IMR-90 (cell line): ENCODE data around the gene INMT. TPM values are rescaled to one million over a fixed set of nuclear protein-coding genes. Genes with fewer than 3 reads are reported as not detected.

Experiments
- ATAC-seq: fragments of 200-7000 bp; cut with Tn5 transposase; 2 replicates; pipeline ENCODE4 v1.9.1; 2020; ENCODE audit warnings: low read depth, mild to moderate bottlenecking, moderate library complexity
- BruUV-seq: library from RNA; stranded (reverse); fragments of 400-500 nt; replicated peaks from 2 replicates; lab custom pipeline; 2021; lab: Mats Ljungman, UMichigan
- CTCF ChIA-PET: fragments of 300-600 bp; formaldehyde crosslinking; extraction: SDS; loops from one replicate; lab custom pipeline; 2021; ENCODE audit warnings: antibody characterized with exemption; lab: Yijun Ruan, JAX
- POLR2A ChIA-PET: fragments of 300-600 bp; sonication (Branson Sonifier 250); formaldehyde crosslinking; loops from one replicate; lab custom pipeline; 2022; ENCODE audit warnings: antibody characterized with exemption; ENCODE audit not compliant: unreplicated experiment; lab: Charles Lee
- DNase-seq: peaks from one replicate; pipeline ENCODE4 v3.0.0; 2013
- H2AFZ ChIP-seq: replicated peaks from 2 replicates; pipeline ENCODE3; 2013; ENCODE audit warnings: low read length, mild to moderate bottlenecking; ENCODE audit not compliant: poor library complexity
- H2AK5ac ChIP-seq: 2 replicates; pipeline ENCODE4 v1.6.1; 2013; ENCODE audit warnings: low read depth, low read length, inconsistent platforms
- H2AK9ac ChIP-seq: replicated peaks from 2 replicates; pipeline ENCODE3; 2013; ENCODE audit warnings: mild to moderate bottlenecking, low read depth, low read length, moderate library complexity; ENCODE audit not compliant: poor library complexity
- H2BK120ac ChIP-seq: 2 replicates; pipeline ENCODE4 v1.6.1; 2013; ENCODE audit warnings: low read depth, low read length, inconsistent platforms
- H2BK15ac ChIP-seq: 3 replicates; pipeline ENCODE4 v1.6.1; 2013; ENCODE audit warnings: low read depth, low read length, inconsistent platforms
- H2BK20ac ChIP-seq: 2 replicates; pipeline ENCODE4 v1.6.1; 2013; ENCODE audit warnings: low read depth, mild to moderate bottlenecking, inconsistent platforms, low read length, moderate library complexity
- H2BK5ac ChIP-seq: 2 replicates; pipeline ENCODE4 v1.6.1; 2013; ENCODE audit warnings: mild to moderate bottlenecking, low read depth, low read length, inconsistent platforms; ENCODE audit not compliant: poor library complexity, severe bottlenecking
- H3K14ac ChIP-seq: replicated peaks from 2 replicates; pipeline ENCODE4 v1.6.1; 2013; ENCODE audit warnings: low read depth, low read length, inconsistent platforms
- H3K18ac ChIP-seq: 2 replicates; pipeline ENCODE4 v1.6.1; 2013; ENCODE audit warnings: low read depth, low read length, control low read depth
- H3K23ac ChIP-seq: 2 replicates; pipeline ENCODE4 v1.6.1; 2013; ENCODE audit warnings: low read depth, low read length, inconsistent platforms
- H3K27ac ChIP-seq: 2 replicates; pipeline ENCODE4 v1.5.1; 2013; ENCODE audit warnings: mild to moderate bottlenecking, control low read depth, low read length; ENCODE audit not compliant: insufficient read depth
- H3K27me3 ChIP-seq: 2 replicates; pipeline ENCODE4 v1.6.1; 2013; ENCODE audit warnings: low read length; ENCODE audit not compliant: control insufficient read depth, insufficient read depth
- H3K36me3 ChIP-seq: 2 replicates; pipeline ENCODE4 v1.6.1; 2013; ENCODE audit warnings: low read length, mixed read lengths; ENCODE audit not compliant: control insufficient read depth, insufficient read depth
- H3K4ac ChIP-seq: 2 replicates; pipeline ENCODE4 v1.6.1; 2013; ENCODE audit warnings: low read depth, low read length, inconsistent platforms
- H3K4me1 ChIP-seq: 2 replicates; pipeline ENCODE4 v1.6.1; 2013; ENCODE audit warnings: low read length, mixed read lengths; ENCODE audit not compliant: control insufficient read depth, insufficient read depth
- H3K4me2 ChIP-seq: 2 replicates; pipeline ENCODE4 v1.6.1; 2013; ENCODE audit warnings: low read depth, mild to moderate bottlenecking, control low read depth, low read length, moderate library complexity
- H3K4me3 ChIP-seq: 2 replicates; pipeline ENCODE4 v1.5.1; 2013; ENCODE audit warnings: low read depth, mild to moderate bottlenecking, control low read depth, low read length, moderate library complexity; ENCODE audit not compliant: insufficient read depth
- H3K56ac ChIP-seq: 2 replicates; pipeline ENCODE4 v1.6.1; 2013; ENCODE audit warnings: low read length, inconsistent platforms; ENCODE audit not compliant: insufficient read depth; ENCODE audit errors: extremely low read depth
- H3K79me1 ChIP-seq, 2 experiments: 2 replicates each; pipeline ENCODE4 v1.6.1; 2013; ENCODE audit warnings: low read length in 2 of 2, inconsistent platforms in 1 of 2, low read depth in 1 of 2
- H3K9ac ChIP-seq: 2 replicates; pipeline ENCODE4 v1.6.1; 2013; ENCODE audit warnings: low read depth, low read length, control low read depth
- H3K9me1 ChIP-seq: 2 replicates; pipeline ENCODE4 v1.6.1; 2013; ENCODE audit warnings: low read length, inconsistent platforms; ENCODE audit not compliant: insufficient read depth
- H3K9me3 ChIP-seq: 2 replicates; pipeline ENCODE4 v1.6.1; 2013; ENCODE audit warnings: low read length; ENCODE audit not compliant: control insufficient read depth, insufficient read depth
- H4K20me1 ChIP-seq: 2 replicates; pipeline ENCODE4 v1.6.1; 2013; ENCODE audit warnings: low read length, inconsistent platforms; ENCODE audit not compliant: insufficient read depth
- H4K5ac ChIP-seq: 2 replicates; pipeline ENCODE4 v1.6.1; 2013; ENCODE audit warnings: mild to moderate bottlenecking, low read depth, low read length, control low read depth
- H4K8ac ChIP-seq, 2 experiments: 2 replicates each; pipeline ENCODE4 v1.6.1; 2013; ENCODE audit warnings: low read depth in 2 of 2, low read length in 2 of 2, control low read depth in 1 of 2, inconsistent platforms in 1 of 2
- H4K91ac ChIP-seq: 2 replicates; pipeline ENCODE4 v1.6.1; 2013; ENCODE audit warnings: low read depth, low read length, inconsistent platforms; ENCODE audit not compliant: insufficient read depth
- CTCF ChIP-seq: conservative IDR thresholded peaks from 2 replicates; pipeline ENCODE4 v1.5.1; 2012; ENCODE audit warnings: mild to moderate bottlenecking, low read depth, low read length, improper control_type of control experiment
- MAZ ChIP-seq: IDR thresholded peaks from 2 replicates; pipeline ENCODE4 v1.6.1; 2012; ENCODE audit warnings: low read depth, mild to moderate bottlenecking, low read length, improper control_type of control experiment, moderate library complexity, borderline replicate concordance
- RAD21 ChIP-seq: IDR thresholded peaks from 2 replicates; pipeline ENCODE4 v1.6.1; 2012; ENCODE audit warnings: low read length, improper control_type of control experiment
- WGBS, 2 experiments: methylation state at CpG; one replicate each; pipeline versions ENCODE4 v1.1.5 to v1.1.7; 2013; ENCODE audit warnings: missing lambda C conversion rate in 2 of 2; ENCODE audit not compliant: insufficient read length in 1 of 2; ENCODE audit errors: extremely low coverage in 2 of 2; 5-methylcytosine and 5-hydroxymethylcytosine counted together
- dilution Hi-C: fragments of 300-500 bp; cut with HindIII; formaldehyde crosslinking; loops from one replicate; pipeline ENCODE4 v1.14.3; 2018; ENCODE audit warnings: low sequenced_read_pairs; ENCODE audit not compliant: unreplicated experiment
- in situ Hi-C: fragments of 300-500 bp; cut with MboI; formaldehyde crosslinking; loops from 3 replicates; pipeline ENCODE4 v1.14.3; 2019; ENCODE audit warnings: low sequenced_read_pairs, inconsistent platforms, mixed read lengths
- intact Hi-C: fragments of 100-400 bp; cut with micrococcal nuclease; formaldehyde crosslinking; loops from 2 replicates; pipeline ENCODE4 v1.10.0; 2022
- polyA plus RNA-seq, 3 experiments: library from polyadenylated mRNA; depleted of rRNA; stranded (reverse); fragments of >200 nt; gene quantifications; 2 replicates each; pipeline ENCODE4 v1.2.3, GENCODE V29; 2012; ENCODE audit warnings: low replicate concordance in 1 of 3
- total RNA-seq: library from RNA; depleted of rRNA; stranded (reverse); fragments of >200 nt; gene quantifications from 2 replicates; pipeline ENCODE4 v1.2.3, GENCODE V29; 2012
- TF ChIP-seq, protein P1 (sequence below): fragments of 150-350 bp; IDR thresholded peaks from 2 replicates; pipeline ENCODE4 v1.6.1; 2017; ENCODE audit warnings: mild to moderate bottlenecking, antibody characterized with exemption, low read length, low read depth

INMT gene
- total and polyA plus RNA-seq, 2 of the 4 experiments (the other 2 are of a cell fraction) = 0.39 to 2.2 TPM

DNA sequence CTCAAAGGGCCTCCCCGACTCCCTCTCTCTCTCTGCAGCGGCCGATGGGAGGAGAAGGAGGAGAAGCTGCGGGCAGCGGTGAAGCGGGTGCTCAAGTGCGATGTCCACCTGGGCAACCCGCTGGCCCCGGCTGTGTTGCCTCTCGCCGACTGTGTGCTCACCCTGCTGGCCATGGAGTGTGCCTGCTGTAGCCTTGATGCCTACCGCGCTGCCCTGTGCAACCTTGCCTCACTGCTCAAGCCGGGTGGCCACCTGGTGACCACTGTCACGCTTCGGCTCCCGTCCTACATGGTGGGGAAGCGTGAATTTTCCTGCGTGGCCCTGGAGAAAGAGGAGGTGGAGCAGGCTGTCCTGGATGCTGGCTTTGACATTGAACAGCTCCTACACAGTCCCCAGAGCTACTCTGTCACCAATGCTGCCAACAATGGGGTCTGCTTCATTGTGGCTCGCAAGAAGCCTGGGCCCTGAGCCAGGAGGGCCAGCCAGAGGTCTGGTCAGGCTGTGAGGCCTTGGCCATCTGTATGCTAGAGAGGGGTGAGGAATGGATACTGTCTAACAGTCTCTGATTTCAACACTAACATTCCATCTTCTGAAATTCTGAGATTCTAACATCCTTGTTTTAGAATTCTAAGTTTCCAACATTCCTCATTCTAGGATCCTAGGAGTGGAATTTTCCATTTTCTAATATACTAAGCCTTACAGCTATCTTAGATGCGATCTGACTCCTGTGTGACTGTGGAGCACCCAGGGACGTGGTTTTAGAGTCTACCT, 3.6 kb downstream of the INMT start:
- Histone ChIP-seq H2BK120ac (no peak overlapping the region), H2AFZ (peak overlapping the region; percentile 70), H3K4me2 (peak overlapping the region; percentile 7; the same call in 1 of the 2 replicates), H3K79me1 (peaks cover 0 to 9% of the 10 kb centered on the region in 2 experiments; a peak in 1 of 4 replicates), H2BK5ac (peak overlapping the region; percentile 44), H3K27ac (peak overlapping the region; percentile 56; the same call in 1 of the 2 replicates), H2AK5ac (peak overlapping the region; percentile 56), H4K20me1 (0 out of 2 replicates have a peak, but pooled peaks cover 6% of the 10 kb centered on the region), H2AK9ac (no peak overlapping the region), H3K9me3 (no peaks in the 10 kb centered on the region), H4K5ac (peak overlapping the region; percentile 25; the same call in 1 of the 2 replicates), H4K91ac (no peak overlapping the region), H3K4ac (peak overlapping the region; percentile 16; the same call in 1 of the 2 replicates), H3K9me1 (peaks cover 21% of the 10 kb centered on the region), H3K56ac (no peak overlapping the region), H2BK15ac (peak overlapping the region; percentile 41; the same call in 1 of the 3 replicates), H3K27me3 (no peaks in the 10 kb centered on the region), H2BK20ac (no peak overlapping the region), H3K4me3 (no peak overlapping the region), H3K36me3 (no peaks in the 10 kb centered on the region), H3K4me1 (peaks cover 31% of the 10 kb centered on the region), H4K8ac (no peak overlapping the region; a peak in 1 of 4 replicates), H3K14ac (0 out of 2 replicates have a peak overlapping the region, but pooled peaks have one; percentile 14), H3K23ac (no peak overlapping the region), H3K9ac (no peak overlapping the region), H3K18ac (peak overlapping the region; percentile 51; the same call in 1 of the 2 replicates)
- TF ChIP-seq, protein P1, sequence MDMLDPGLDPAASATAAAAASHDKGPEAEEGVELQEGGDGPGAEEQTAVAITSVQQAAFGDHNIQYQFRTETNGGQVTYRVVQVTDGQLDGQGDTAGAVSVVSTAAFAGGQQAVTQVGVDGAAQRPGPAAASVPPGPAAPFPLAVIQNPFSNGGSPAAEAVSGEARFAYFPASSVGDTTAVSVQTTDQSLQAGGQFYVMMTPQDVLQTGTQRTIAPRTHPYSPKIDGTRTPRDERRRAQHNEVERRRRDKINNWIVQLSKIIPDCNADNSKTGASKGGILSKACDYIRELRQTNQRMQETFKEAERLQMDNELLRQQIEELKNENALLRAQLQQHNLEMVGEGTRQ = no peak
- TF ChIP-seq CTCF = no peak
- no peak for TF ChIP-seq RAD21
- TF ChIP-seq MAZ = no peak
- intact Hi-C loops (no loop called here), in situ Hi-C loops (no loop called here), dilution Hi-C loops (no loop called here)
- ChIA-PET CTCF (no interaction called here), POLR2A (no interaction called here)
- ATAC-seq = peak; percentile 19
- WGBS, 2 experiments = no CpG with 5 or more reads among the region's 22 CpGs
- DNase-seq = peak; percentile 25
- no TSS peak for BruUV-seq
